SK-N-MC (cell line): ENCODE results near the gene NEK11.

Experiments used
- EZH2 ChIP-seq: fragments of 200-600 bp; sonication (generic); IDR thresholded peaks from one replicate; pipeline ENCODE4 v1.6.1; 2017; ENCODE audit warnings: antibody characterized with exemption
- POLR2AphosphoS5 ChIP-seq: IDR thresholded peaks from 2 replicates; pipeline ENCODE4 v1.6.1; 2012; ENCODE audit warnings: mild to moderate bottlenecking, low read depth, low read length, borderline replicate concordance

GRCh38 chr3:131143802-131144201 lies 117.1 kb downstream of the NEK11 start:
- TF ChIP-seq EZH2 = no peak
- TF ChIP-seq POLR2AphosphoS5 = no peak
